HepG2 (cell line): ENCODE data around the gene TRPC4AP. TPM values are rescaled to one million over a fixed set of nuclear protein-coding genes. Genes with fewer than 3 reads are reported as not detected.
A peak's percentile ranks its signal among the peaks of the same experiment; 100 is the strongest.

ENCODE experiments used
- ATAC-seq: fragments of 200-7000 bp; cut with Tn5 transposase; 3 replicates; pipeline ENCODE4 v1.9.1; 2020; ENCODE audit warnings: mild to moderate bottlenecking, moderate library complexity
- BruUV-seq: library from RNA; stranded (reverse); fragments of 400-500 nt; replicated peaks from 2 replicates; lab custom pipeline; 2021; lab: Mats Ljungman, UMichigan
- CTCF ChIA-PET: fragments of 300-600 bp; formaldehyde crosslinking; extraction: SDS; loops from one replicate; lab custom pipeline; 2021; ENCODE audit warnings: low total read pairs, inconsistent platforms, low intra/inter-chr PET ratio; lab: Yijun Ruan, JAX
- POLR2A ChIA-PET: fragments of 350-600 bp; sonication (Branson Sonifier 250); formaldehyde crosslinking; loops from one replicate; lab custom pipeline; 2020; ENCODE audit warnings: antibody characterized with exemption, inconsistent platforms; lab: Yijun Ruan, JAX
- DNase-seq: peaks from one replicate; pipeline ENCODE4 v3.0.0-alpha.2; 2015; ENCODE audit warnings: low spot score
- FAIRE-seq: peaks from 3 replicates; lab custom pipeline; 2011; peaks lifted over from hg19 to GRCh38; lab: Jason Lieb, UNC
- H2AFZ ChIP-seq: one replicate; pipeline ENCODE4 v1.6.1; 2011; ENCODE audit warnings: low read length, inconsistent platforms
- H3K27ac ChIP-seq: fragments of 300-600 bp; 3 replicates; pipeline ENCODE4 v1.8.0; 2011; ENCODE audit warnings: mixed run types, mild to moderate bottlenecking, mixed read lengths, low read length, inconsistent platforms; ENCODE audit not compliant: insufficient read depth; ENCODE audit errors: extremely low read length
- H3K27me3 ChIP-seq, 2 experiments: fragments of 200-600 bp in 1 of 2; 2 replicates in 1 of 2; 3 replicates in 1 of 2; pipeline versions ENCODE4 v1.6.0 to v1.8.0; 2011; ENCODE audit warnings: low read length in 2 of 2, mild to moderate bottlenecking in 2 of 2, moderate library complexity in 2 of 2, inconsistent platforms in 1 of 2; ENCODE audit not compliant: insufficient read depth in 2 of 2, control insufficient read depth in 1 of 2
- H3K36me3 ChIP-seq, 2 experiments: fragments of 200-600 bp in 1 of 2; replicated peaks in 1 of 2; 2 replicates in 1 of 2; 3 replicates in 1 of 2; pipeline versions ENCODE4 v1.5.1 to v1.8.0; 2011; ENCODE audit warnings: low read length in 2 of 2, inconsistent platforms in 1 of 2; ENCODE audit not compliant: insufficient read depth in 2 of 2, control insufficient read depth in 1 of 2
- H3K4me1 ChIP-seq: 2 replicates; pipeline ENCODE4 v1.5.1; 2012; ENCODE audit warnings: low read length, inconsistent platforms; ENCODE audit not compliant: insufficient read depth
- H3K4me2 ChIP-seq: 2 replicates; pipeline ENCODE4 v1.6.0; 2011; ENCODE audit warnings: low read depth, low read length, inconsistent platforms
- H3K4me3 ChIP-seq, 3 experiments: fragments of 200-600 bp in 1 of 3; sonication (generic), shearing (Covaris generic) in 1 of 3; replicated peaks in 1 of 3; 2 replicates each; pipeline ENCODE4 v1.5.1; 2011 to 2016; ENCODE audit warnings: low read length in 3 of 3, inconsistent platforms in 2 of 3, low read depth in 2 of 3, mild to moderate bottlenecking in 2 of 3, control low read depth in 1 of 3, mixed read lengths in 1 of 3; ENCODE audit not compliant: insufficient read depth in 1 of 3
- H3K79me2 ChIP-seq: one replicate; pipeline ENCODE4 v1.6.1; 2011; ENCODE audit warnings: low read length, inconsistent platforms; ENCODE audit not compliant: insufficient read depth
- H3K9ac ChIP-seq: 2 replicates; pipeline ENCODE4 v1.6.0; 2011; ENCODE audit warnings: mild to moderate bottlenecking, low read depth, low read length, inconsistent platforms; ENCODE audit not compliant: insufficient read depth
- H3K9me3 ChIP-seq: 2 replicates; pipeline ENCODE4 v1.5.1; 2012; ENCODE audit warnings: mild to moderate bottlenecking, low read length
- H4K20me1 ChIP-seq: 2 replicates; pipeline ENCODE4 v1.6.0; 2011; ENCODE audit warnings: inconsistent platforms, mild to moderate bottlenecking, low read length, moderate library complexity; ENCODE audit not compliant: insufficient read depth
- KDM2A ChIP-seq: sonication (generic); formaldehyde crosslinking; IDR thresholded peaks from 2 replicates; pipeline ENCODE4 v1.4.0; 2020; ENCODE audit warnings: low read depth, missing genetic modification reagents, borderline replicate concordance
- MAFF ChIP-seq: IDR thresholded peaks from 2 replicates; pipeline ENCODE4 v1.6.1; 2011; ENCODE audit warnings: low read depth, low read length, improper control_type of control experiment
- MAFK ChIP-seq, 2 experiments: IDR thresholded peaks in 1 of 2; conservative IDR thresholded peaks in 1 of 2; 2 replicates each; pipeline ENCODE4 v1.6.1; 2011; ENCODE audit warnings: improper control_type of control experiment in 2 of 2, low read length in 2 of 2
- PLRG1 ChIP-seq: fragments of 450-650 bp; conservative IDR thresholded peaks from 2 replicates; pipeline ENCODE4 v1.6.1; 2016
- REPIN1 ChIP-seq: sonication (generic); formaldehyde crosslinking; IDR thresholded peaks from 2 replicates; pipeline ENCODE4 v1.8.0; 2022; ENCODE audit warnings: missing genetic modification reagents, low read depth, mild to moderate bottlenecking, borderline replicate concordance
- ZBTB14 ChIP-seq: sonication (generic); formaldehyde crosslinking; IDR thresholded peaks from 2 replicates; pipeline ENCODE4 v1.4.0; 2020; ENCODE audit warnings: missing genetic modification reagents
- ZNF383 ChIP-seq: sonication (generic); formaldehyde crosslinking; IDR thresholded peaks from 2 replicates; pipeline ENCODE4 v1.4.0; 2020; ENCODE audit warnings: missing genetic modification reagents, mild to moderate bottlenecking, borderline replicate concordance
- WGBS: methylation state at CpG from one replicate; pipeline ENCODE4 v1.1.6; 2017; ENCODE audit warnings: low lambda C conversion rate; 5-methylcytosine and 5-hydroxymethylcytosine counted together
- in situ Hi-C: cut with HindIII; loops from 2 replicates; pipeline ENCODE4 v1.10.0; 2017; ENCODE audit warnings: low pct_unique_long_range_greater_than_20kb; ENCODE audit not compliant: extremely low pct_ligation_motif_present
- intact Hi-C: fragments of 100-400 bp; cut with micrococcal nuclease; formaldehyde crosslinking; loops from one replicate; pipeline ENCODE4 v1.10.0; 2022; ENCODE audit not compliant: unreplicated experiment
- polyA plus RNA-seq, 8 experiments: library from polyadenylated mRNA; depleted of rRNA in 3 of 8; stranded (reverse) in 7 of 8; unstranded in 1 of 8; fragments of >200 nt; fragmentation: Illumina TruSeq in 4 of 8; extraction: Trizol in 4 of 8; gene quantifications; 2 replicates each; pipeline versions ENCODE4 v1.2.1 to v1.2.3, GENCODE V29; 2011 to 2016; ENCODE audit warnings: low read depth in 4 of 8, missing spikeins in 1 of 8, mixed read lengths in 1 of 8; ENCODE audit not compliant: insufficient read depth in 1 of 8
- total RNA-seq, 5 experiments: library from RNA; depleted of rRNA; stranded (reverse); fragments of >200 nt; fragmentation: Illumina TruSeq; extraction: Trizol; gene quantifications; 2 replicates each; pipeline ENCODE4 v1.2.3, GENCODE V29; 2016; ENCODE audit warnings: low read depth in 1 of 5

The TRPC4AP gene
- total and polyA plus RNA-seq, 2 of the 13 experiments (the other 11 are each of a cell fraction or from before 2014, with no cell fraction given), result 136 to 137 TPM

- no peak for FAIRE-seq
- Histone ChIP-seq H3K9me3 (no peaks in the 10 kb centered on the region), H3K9ac (no peak overlapping the region), H3K4me2 (no peak overlapping the region), H3K4me3 (no peak overlapping the region), H3K79me2 (no peaks in the 10 kb centered on the region), H2AFZ (no peak overlapping the region), H3K27me3 (no peaks in the 10 kb centered on the region), H3K36me3 (peaks cover 68 to 95% of the 10 kb centered on the region in 2 experiments), H3K4me1 (no peaks in the 10 kb centered on the region), H3K27ac (no peak overlapping the region), H4K20me1 (peaks cover 5% of the 10 kb centered on the region; the same call in 1 of the 2 replicates)
- in situ Hi-C loops (no loop called here), intact Hi-C loops (no loop called here)
- ChIA-PET POLR2A (no interaction called here), CTCF (no interaction called here)
- DNase-seq, result no peak
- WGBS, result 95% methylated on average over 8 of the region's 8 CpGs
- BruUV-seq, result no TSS peak
- TF ChIP-seq ZBTB14 (CRISPR knock-in tag) (no peak), ZNF383 (no peak), REPIN1 (CRISPR knock-in tag) (no peak), MAFK (conservative IDR thresholded peaks at IDR 0.05 in 1 of 2, IDR thresholded peaks at IDR 0.05 in 1 of 2; ENCODE audit: low read length in 2 of 2) (peak; percentile 49 to 72; a peak in 3 of 4 replicates), MAFF (peak; percentile 65; the same call in 1 of the 2 replicates), KDM2A (CRISPR knock-in tag) (no peak)
- ATAC-seq, result no peak
Measured at GRCh38 chr20:35017099-35017835, 75.3 kb downstream of the TRPC4AP start.

GRCh38 chr20:35015863-35016193, 76.8 kb downstream of the TRPC4AP start:
- Histone ChIP-seq H4K20me1 (peaks cover 5% of the 10 kb centered on the region; the same call in 1 of the 2 replicates), H3K9ac (no peak overlapping the region), H3K27me3 (no peaks in the 10 kb centered on the region), H3K4me1 (no peaks in the 10 kb centered on the region), H3K36me3 (peaks cover 68 to 95% of the 10 kb centered on the region in 2 experiments), H2AFZ (no peak overlapping the region), H3K9me3 (no peaks in the 10 kb centered on the region), H3K27ac (no peak overlapping the region), H3K4me3 (no peak overlapping the region), H3K4me2 (no peak overlapping the region), H3K79me2 (no peaks in the 10 kb centered on the region)
- DNase-seq (no peak), FAIRE-seq (no peak), ATAC-seq (no peak)
- in situ Hi-C loops (no loop called here), intact Hi-C loops (no loop called here)
- POLR2A ChIA-PET, result interaction anchor here (0.7 kb wide), 1 partner anchor 18 kb away, joined by 3 read pairs; no protein-coding TSS in a partner anchor
- no peak for TF ChIP-seq PLRG1
- CTCF ChIA-PET, result no interaction called here
- BruUV-seq, result no TSS peak
- WGBS, result 90% methylated on average over 2 of the region's 2 CpGs
